Hippocampal formation (tissue), 2 donors: ENCODE results near the gene TM4SF18.

Experiments
- DNase-seq, 2 donors: peaks; one replicate each; lab custom pipeline; 2025; lab: John Stamatoyannopoulos, UW

The TM4SF18 gene

GRCh38 chr3:149330609-149331331 lies 2.7 kb downstream of the TM4SF18 start:
- DNase-seq: no peak

- no peak for DNase-seq
Measured at GRCh38 chr3:149327156-149327555, 6.3 kb downstream of the TM4SF18 start.

- no peak for DNase-seq
Measured at GRCh38 chr3:149325581-149325980, 7.9 kb downstream of the TM4SF18 start.

GRCh38 chr3:149324332-149324731 lies 9.1 kb downstream of the TM4SF18 start:
- no peak for DNase-seq

- no peak for DNase-seq
Measured at GRCh38 chr3:149321640-149322039, 11.8 kb downstream of the TM4SF18 start.

- DNase-seq: no peak
Measured at GRCh38 chr3:149321136-149321535, 12.3 kb downstream of the TM4SF18 start.

GRCh38 chr3:149319750-149320149 lies 13.7 kb downstream of the TM4SF18 start:
- DNase-seq: no peak

- no peak for DNase-seq
Measured at GRCh38 chr3:149317072-149317471, 16.4 kb downstream of the TM4SF18 start.

GRCh38 chr3:149316437-149316836 lies 17.0 kb downstream of the TM4SF18 start:
- DNase-seq: no peak

- no peak for DNase-seq
Measured at GRCh38 chr3:149315694-149316093, 17.7 kb downstream of the TM4SF18 start.

GRCh38 chr3:149314807-149315578 lies 18.4 kb downstream of the TM4SF18 start:
- no peak for DNase-seq

- no peak for DNase-seq
Measured at GRCh38 chr3:149313542-149313941, 19.9 kb downstream of the TM4SF18 start.

- DNase-seq: no peak
Measured at GRCh38 chr3:149310796-149311534, 22.5 kb downstream of the TM4SF18 start.

- DNase-seq: no peak
Measured at GRCh38 chr3:149307435-149307783, 26.0 kb downstream of the TM4SF18 start.

- no peak for DNase-seq
Measured at GRCh38 chr3:149306751-149307434, 26.5 kb downstream of the TM4SF18 start.

- DNase-seq: no peak
Measured at GRCh38 chr3:149305376-149305775, 28.1 kb downstream of the TM4SF18 start.

- no peak for DNase-seq
Measured at GRCh38 chr3:149299938-149300801, 33.3 kb downstream of the TM4SF18 start.

- DNase-seq: no peak
Measured at GRCh38 chr3:149296972-149297371, 36.5 kb downstream of the TM4SF18 start.

- no peak for DNase-seq
Measured at GRCh38 chr3:149292666-149293065, 40.8 kb downstream of the TM4SF18 start.

GRCh38 chr3:149291178-149291577 lies 42.3 kb downstream of the TM4SF18 start:
- no peak for DNase-seq

GRCh38 chr3:149288655-149289054 lies 44.8 kb downstream of the TM4SF18 start:
- no peak for DNase-seq
